T-cell (primary cell): ENCODE data around the gene GPHN. TPM values are rescaled to one million over a fixed set of nuclear protein-coding genes. Genes with fewer than 3 reads are reported as not detected.

Experiments used
- ATAC-seq, 4 experiments: fragments of 200-7000 bp in 3 of 4; fragments of 150-1000 bp in 1 of 4; cut with Tn5 transposase; replicated peaks in 1 of 4; 1 replicate in 3 of 4; 2 replicates in 1 of 4; pipeline ENCODE4 v1.10.0; 2021; ENCODE audit warnings: moderate library complexity in 3 of 4, mild to moderate bottlenecking in 2 of 4, moderate number of reproducible peaks in 1 of 4
- CTCF ChIA-PET, 2 donors: fragments of 300-600 bp; sonication (Branson Sonifier 250); formaldehyde crosslinking; loops; one replicate each; lab custom pipeline; 2022; ENCODE audit warnings: antibody characterized with exemption in 2 of 2; lab: Charles Lee
- POLR2A ChIA-PET, 2 donors: fragments of 300-600 bp; sonication (Branson Sonifier 250); formaldehyde crosslinking; loops; one replicate each; lab custom pipeline; 2022; ENCODE audit warnings: antibody characterized with exemption in 2 of 2; lab: Charles Lee
- DNase-seq, 35 experiments: peaks; one replicate each; pipeline versions ENCODE4 v3.0.0 to v3.0.0-alpha.2; 2013 to 2023
- H3K27ac ChIP-seq: one replicate; pipeline ENCODE4 v1.5.1; 2013; ENCODE audit warnings: low read length
- H3K27me3 ChIP-seq, 2 experiments: replicated peaks in 1 of 2; 1 replicate in 1 of 2; 2 replicates in 1 of 2; pipeline versions ENCODE4 v1.6.1 to v1.7.0; 2013; ENCODE audit warnings: low read length in 1 of 2, mixed read lengths in 1 of 2; ENCODE audit not compliant: control insufficient read depth in 2 of 2, insufficient read depth in 2 of 2; ENCODE audit errors: extremely low read depth in 1 of 2
- H3K36me3 ChIP-seq, 2 donors: 1 replicate in 1 of 2; 2 replicates in 1 of 2; pipeline versions ENCODE4 v1.6.1 to v1.7.0; 2013; ENCODE audit warnings: low read length in 1 of 2; ENCODE audit not compliant: control insufficient read depth in 2 of 2, insufficient read depth in 1 of 2; ENCODE audit errors: extremely low read depth in 1 of 2
- H3K4me1 ChIP-seq, 2 experiments: 1 replicate in 1 of 2; 2 replicates in 1 of 2; pipeline versions ENCODE4 v1.6.1 to v1.7.0; 2013; ENCODE audit warnings: low read length in 2 of 2, mixed read lengths in 1 of 2; ENCODE audit not compliant: insufficient read depth in 2 of 2, control insufficient read depth in 1 of 2; ENCODE audit errors: extremely low read depth in 1 of 2
- H3K4me3 ChIP-seq, 2 donors: 1 replicate in 1 of 2; 2 replicates in 1 of 2; pipeline versions ENCODE4 v1.5.1 to v1.7.0; 2013; ENCODE audit warnings: mild to moderate bottlenecking in 2 of 2, low read length in 1 of 2, moderate library complexity in 1 of 2; ENCODE audit not compliant: control insufficient read depth in 1 of 2; ENCODE audit errors: extremely low read depth in 1 of 2
- H3K9me3 ChIP-seq: 2 replicates; pipeline ENCODE4 v1.7.0; 2013
- H3K27ac Mint-ChIP-seq, 2 donors: one replicate each; pipeline ENCODE4 v1.8.0; 2020 to 2021; ENCODE audit warnings: mild to moderate bottlenecking in 2 of 2, mixed read lengths in 2 of 2
- H3K27me3 Mint-ChIP-seq, 2 donors: one replicate each; pipeline ENCODE4 v1.8.0; 2021 to 2022; ENCODE audit warnings: mixed read lengths in 2 of 2
- H3K36me3 Mint-ChIP-seq: one replicate; pipeline ENCODE4 v1.8.0; 2021; ENCODE audit warnings: mixed read lengths
- H3K4me1 Mint-ChIP-seq, 3 donors: one replicate each; pipeline ENCODE4 v1.8.0; 2020 to 2022; ENCODE audit warnings: mixed read lengths in 3 of 3, mild to moderate bottlenecking in 1 of 3
- H3K4me3 Mint-ChIP-seq, 3 donors: one replicate each; pipeline ENCODE4 v1.8.0; 2020 to 2022; ENCODE audit warnings: mild to moderate bottlenecking in 3 of 3, mixed read lengths in 3 of 3, moderate library complexity in 3 of 3
- H3K9me3 Mint-ChIP-seq, 3 donors: one replicate each; pipeline ENCODE4 v1.8.0; 2020 to 2022; ENCODE audit warnings: mixed read lengths in 3 of 3
- WGBS: methylation state at CpG from one replicate; pipeline ENCODE4 v1.1.5; 2013; ENCODE audit warnings: missing lambda C conversion rate; ENCODE audit not compliant: insufficient coverage; 5-methylcytosine and 5-hydroxymethylcytosine counted together
- total RNA-seq, 35 experiments: library from RNA in 6 of 35; stranded (reverse) in 6 of 35; fragments of 120-200 nt in 1 of 35; gene quantifications; one replicate each; pipeline versions ENCODE4 v1.2.1 to v1.2.4 and lab custom pipeline; 2013 to 2026

The GPHN gene
- total RNA-seq, 5 donors from 2014 or later (not counting 1 experiment from before 2014, with no cell fraction given), result 13.9 to 21.1 (median 14.4) TPM

- H3K9me3 ChIP-seq, result no peaks in the 10 kb centered on the region
- no peaks in the 10 kb centered on the region for H3K9me3 Mint-ChIP-seq
- WGBS, result 100% methylated on average over 1 of the region's 4 CpGs
- no peaks in the 10 kb centered on the region for H3K4me1 Mint-ChIP-seq
- DNase-seq, result no peak
- no peak overlapping the region for H3K4me3 ChIP-seq
- CTCF ChIA-PET, result no interaction called here
- H3K4me1 ChIP-seq, result no peaks in the 10 kb centered on the region
- ATAC-seq, result no peak
- no peaks in the 10 kb centered on the region for H3K27me3 ChIP-seq
- H3K27ac ChIP-seq, result no peak overlapping the region
- H3K36me3 Mint-ChIP-seq, result peaks cover 1% of the 10 kb centered on the region
- POLR2A ChIA-PET, result no interaction called here
- H3K4me3 Mint-ChIP-seq, result no peak overlapping the region
- no peaks in the 10 kb centered on the region for H3K27me3 Mint-ChIP-seq
- no peaks in the 10 kb centered on the region for H3K36me3 ChIP-seq
- no peak overlapping the region for H3K27ac Mint-ChIP-seq
Observed at GRCh38 chr14:67151082-67151666, 643.2 kb downstream of the GPHN start.

GRCh38 chr14:67158566-67158965 lies 650.6 kb downstream of the GPHN start:
- no peaks in the 10 kb centered on the region for H3K36me3 Mint-ChIP-seq
- ATAC-seq (no peak), DNase-seq (no peak)
- H3K9me3 ChIP-seq, result no peaks in the 10 kb centered on the region
- H3K9me3 Mint-ChIP-seq, result no peaks in the 10 kb centered on the region
- no peaks in the 10 kb centered on the region for H3K4me1 ChIP-seq
- no peaks in the 10 kb centered on the region for H3K36me3 ChIP-seq
- no peaks in the 10 kb centered on the region for H3K4me1 Mint-ChIP-seq
- no peaks in the 10 kb centered on the region for H3K27me3 Mint-ChIP-seq
- no peak overlapping the region for H3K4me3 ChIP-seq
- CTCF ChIA-PET, result interaction anchor here in 1 of 2 donors (0.7 kb wide), 1 partner anchor 489 kb away, joined by 5 read pairs; no protein-coding TSS in a partner anchor
- no peak overlapping the region for H3K27ac Mint-ChIP-seq
- no peaks in the 10 kb centered on the region for H3K27me3 ChIP-seq
- POLR2A ChIA-PET, result no interaction called here
- H3K4me3 Mint-ChIP-seq, result no peak overlapping the region
- H3K27ac ChIP-seq, result no peak overlapping the region

- Histone ChIP-seq H3K4me1 (no peaks in the 10 kb centered on the region), H3K9me3 (no peaks in the 10 kb centered on the region), H3K4me3 (no peak overlapping the region), H3K27me3 (no peaks in the 10 kb centered on the region), H3K36me3 (no peaks in the 10 kb centered on the region), H3K27ac (no peak overlapping the region)
- no peaks in the 10 kb centered on the region for H3K27me3 Mint-ChIP-seq
- DNase-seq (no peak), ATAC-seq (no peak)
- 93% methylated on average over 4 of the region's 4 CpGs for WGBS
- H3K4me1 Mint-ChIP-seq, result no peaks in the 10 kb centered on the region
- H3K27ac Mint-ChIP-seq, result no peak overlapping the region
- H3K4me3 Mint-ChIP-seq, result no peak overlapping the region
- no peaks in the 10 kb centered on the region for H3K9me3 Mint-ChIP-seq
- ChIA-PET CTCF (interaction anchor here (0.6 to 2.0 kb wide), 3 partner anchors 85 to 438 kb away, joined by 3 to 7 read pairs (median 6); no protein-coding TSS in a partner anchor), POLR2A (interaction anchor here in 1 of 2 donors (0.6 kb wide), 1 partner anchor 1594 kb away, joined by 4 read pairs; no protein-coding TSS in a partner anchor)
- H3K36me3 Mint-ChIP-seq, result no peaks in the 10 kb centered on the region
Observed at GRCh38 chr14:67162385-67162784, 654.4 kb downstream of the GPHN start.

- DNase-seq (peak in 18 of 35 experiments; percentile 9 to 61 (median 20)), ATAC-seq (no peak)
- peaks cover 9% of the 10 kb centered on the region for H3K36me3 Mint-ChIP-seq
- no peak overlapping the region for H3K27ac Mint-ChIP-seq
- no peaks in the 10 kb centered on the region for H3K4me1 Mint-ChIP-seq
- H3K27me3 Mint-ChIP-seq, result no peaks in the 10 kb centered on the region
- Histone ChIP-seq H3K27me3 (no peaks in the 10 kb centered on the region), H3K4me3 (no peak overlapping the region), H3K4me1 (no peaks in the 10 kb centered on the region), H3K27ac (no peak overlapping the region), H3K9me3 (no peaks in the 10 kb centered on the region), H3K36me3 (no peaks in the 10 kb centered on the region)
- H3K9me3 Mint-ChIP-seq, result peaks cover 0 to 1% (median 0%) of the 10 kb centered on the region in 3 donors
- H3K4me3 Mint-ChIP-seq, result no peak overlapping the region
- ChIA-PET POLR2A (no interaction called here), CTCF (interaction anchor here in 1 of 2 donors (1.2 kb wide), 1 partner anchor 119 kb away, joined by 6 read pairs; no protein-coding TSS in a partner anchor)
- WGBS, result 100% methylated on average over 1 of the region's 5 CpGs
Observed at GRCh38 chr14:67166450-67166853, 658.5 kb downstream of the GPHN start.

GRCh38 chr14:67167420-67168109 lies 659.6 kb downstream of the GPHN start:
- DNase-seq, result no peak
- no peaks in the 10 kb centered on the region for H3K36me3 ChIP-seq
- no peak for ATAC-seq
- Mint-ChIP-seq H3K4me1 (no peaks in the 10 kb centered on the region), H3K27me3 (no peaks in the 10 kb centered on the region), H3K36me3 (peaks cover 18% of the 10 kb centered on the region), H3K9me3 (peaks cover 0 to 2% (median under 1%) of the 10 kb centered on the region in 3 donors), H3K27ac (no peak overlapping the region), H3K4me3 (no peak overlapping the region)
- ChIA-PET POLR2A (no interaction called here), CTCF (interaction anchor here in 1 of 2 donors (0.7 to 1.1 kb wide), 2 partner anchors 118 to 165 kb away, joined by 3 to 6 read pairs; no protein-coding TSS in a partner anchor)
- H3K27ac ChIP-seq, result no peak overlapping the region
- H3K4me3 ChIP-seq, result no peak overlapping the region
- no peaks in the 10 kb centered on the region for H3K9me3 ChIP-seq
- no peaks in the 10 kb centered on the region for H3K27me3 ChIP-seq
- WGBS, result no CpG with 5 or more reads among the region's 2 CpGs
- no peaks in the 10 kb centered on the region for H3K4me1 ChIP-seq

GRCh38 chr14:67168110-67168441 lies 660.1 kb downstream of the GPHN start:
- Mint-ChIP-seq H3K27ac (no peak overlapping the region), H3K27me3 (no peaks in the 10 kb centered on the region), H3K4me1 (no peaks in the 10 kb centered on the region), H3K4me3 (no peak overlapping the region), H3K9me3 (peaks cover 0 to 5% (median 2%) of the 10 kb centered on the region in 3 donors), H3K36me3 (peaks cover 23% of the 10 kb centered on the region)
- Histone ChIP-seq H3K9me3 (no peaks in the 10 kb centered on the region), H3K4me3 (no peak overlapping the region), H3K27ac (no peak overlapping the region), H3K27me3 (no peaks in the 10 kb centered on the region), H3K4me1 (no peaks in the 10 kb centered on the region), H3K36me3 (no peaks in the 10 kb centered on the region)
- POLR2A ChIA-PET, result no interaction called here
- no peak for ATAC-seq
- CTCF ChIA-PET, result interaction anchor here (0.6 to 1.1 kb wide), 2 partner anchors 118 to 809 kb away, joined by 6 to 7 read pairs; no protein-coding TSS in a partner anchor
- no CpG with 5 or more reads among the region's 1 CpG for WGBS
- no peak for DNase-seq
